Measurements from ENCODE around the gene SLC24A3.

DNA sequence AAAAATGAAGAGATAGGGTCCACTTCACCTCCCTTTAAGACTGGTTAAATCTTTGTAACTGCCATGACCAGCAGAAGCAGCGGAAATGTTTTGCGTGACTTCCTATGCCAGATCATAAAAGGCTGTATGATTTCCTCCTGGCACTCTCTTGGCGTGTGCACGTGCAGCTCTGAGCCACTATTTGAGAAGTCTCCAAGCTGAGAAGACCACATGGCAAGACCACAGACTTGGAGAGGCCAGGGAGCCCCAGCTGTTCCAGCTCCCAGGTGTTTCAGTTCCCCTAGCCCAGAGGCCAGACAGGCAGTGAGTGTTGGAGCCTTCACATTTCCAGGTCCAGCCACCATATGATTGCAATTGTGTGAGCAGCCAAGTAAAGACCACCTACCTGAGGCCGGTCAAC, 286.3 kb downstream of the SLC24A3 start:
- TF ChIP-seq, protein P1, sequence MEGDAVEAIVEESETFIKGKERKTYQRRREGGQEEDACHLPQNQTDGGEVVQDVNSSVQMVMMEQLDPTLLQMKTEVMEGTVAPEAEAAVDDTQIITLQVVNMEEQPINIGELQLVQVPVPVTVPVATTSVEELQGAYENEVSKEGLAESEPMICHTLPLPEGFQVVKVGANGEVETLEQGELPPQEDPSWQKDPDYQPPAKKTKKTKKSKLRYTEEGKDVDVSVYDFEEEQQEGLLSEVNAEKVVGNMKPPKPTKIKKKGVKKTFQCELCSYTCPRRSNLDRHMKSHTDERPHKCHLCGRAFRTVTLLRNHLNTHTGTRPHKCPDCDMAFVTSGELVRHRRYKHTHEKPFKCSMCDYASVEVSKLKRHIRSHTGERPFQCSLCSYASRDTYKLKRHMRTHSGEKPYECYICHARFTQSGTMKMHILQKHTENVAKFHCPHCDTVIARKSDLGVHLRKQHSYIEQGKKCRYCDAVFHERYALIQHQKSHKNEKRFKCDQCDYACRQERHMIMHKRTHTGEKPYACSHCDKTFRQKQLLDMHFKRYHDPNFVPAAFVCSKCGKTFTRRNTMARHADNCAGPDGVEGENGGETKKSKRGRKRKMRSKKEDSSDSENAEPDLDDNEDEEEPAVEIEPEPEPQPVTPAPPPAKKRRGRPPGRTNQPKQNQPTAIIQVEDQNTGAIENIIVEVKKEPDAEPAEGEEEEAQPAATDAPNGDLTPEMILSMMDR (IDR thresholded peaks at IDR 0.05), result no peak
- no peak for TF ChIP-seq POLR2A (IDR thresholded peaks at IDR 0.05)
